VCaP (cell line): Measurements from ENCODE around the gene CYP2C8.

Experiments used
- H3K27ac ChIP-seq: fragments of 450-650 bp; 2 replicates; pipeline ENCODE4 v1.5.1; 2017
- CTCF ChIP-seq: fragments of 450-650 bp; conservative IDR thresholded peaks from 2 replicates; pipeline ENCODE4 v1.5.1; 2017; ENCODE audit warnings: mild to moderate bottlenecking, moderate library complexity

The CYP2C8 gene

DNA sequence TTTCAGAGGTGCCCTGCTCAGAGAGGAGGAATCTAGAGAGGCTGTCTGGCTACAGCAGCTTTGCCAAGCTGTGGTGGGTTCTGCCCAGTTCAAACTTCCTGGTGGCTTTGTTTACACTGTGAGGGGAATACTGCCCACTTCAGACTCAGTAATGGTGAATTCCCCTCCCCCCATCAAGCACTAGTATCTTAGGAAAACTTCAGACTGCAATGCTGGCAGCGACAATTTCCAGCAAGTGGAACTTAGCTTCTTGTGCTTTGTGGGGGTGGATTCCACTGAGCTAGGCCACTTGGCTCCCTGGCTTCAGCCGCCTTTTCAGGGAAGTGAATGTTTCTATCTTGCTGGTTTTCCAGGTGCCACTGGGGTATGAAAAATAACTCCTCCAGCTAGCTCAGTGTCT, 42.8 kb downstream of the CYP2C8 start:
- TF ChIP-seq CTCF, result no peak
- no peak overlapping the region for H3K27ac ChIP-seq

DNA sequence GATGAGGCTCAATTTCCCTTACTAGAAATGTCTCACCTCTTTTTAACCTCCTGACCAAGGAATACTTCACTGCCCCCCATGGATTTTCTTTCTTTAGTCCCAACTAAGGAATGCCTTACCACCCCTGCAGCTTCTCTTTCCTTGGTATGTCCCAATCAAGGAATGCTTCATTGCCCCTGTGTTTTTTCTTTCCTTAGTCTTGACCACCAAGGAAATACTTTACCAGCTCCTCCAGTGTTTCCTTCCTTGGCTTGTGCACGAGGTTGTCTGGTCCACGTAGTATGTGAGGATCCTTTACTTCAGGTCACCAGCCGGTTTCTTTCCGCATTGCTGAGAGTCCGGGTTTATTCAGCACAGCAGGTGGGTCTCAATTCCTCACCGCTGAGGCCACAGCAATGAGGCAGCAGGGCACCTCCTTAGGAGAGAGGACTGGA, 71.5 kb downstream of the CYP2C8 start:
- H3K27ac ChIP-seq, result no peak overlapping the region
- TF ChIP-seq CTCF, result no peak

GRCh38 chr10:94992811-94993210, 76.5 kb downstream of the CYP2C8 start:
- TF ChIP-seq CTCF, result no peak
- no peak overlapping the region for H3K27ac ChIP-seq

DNA sequence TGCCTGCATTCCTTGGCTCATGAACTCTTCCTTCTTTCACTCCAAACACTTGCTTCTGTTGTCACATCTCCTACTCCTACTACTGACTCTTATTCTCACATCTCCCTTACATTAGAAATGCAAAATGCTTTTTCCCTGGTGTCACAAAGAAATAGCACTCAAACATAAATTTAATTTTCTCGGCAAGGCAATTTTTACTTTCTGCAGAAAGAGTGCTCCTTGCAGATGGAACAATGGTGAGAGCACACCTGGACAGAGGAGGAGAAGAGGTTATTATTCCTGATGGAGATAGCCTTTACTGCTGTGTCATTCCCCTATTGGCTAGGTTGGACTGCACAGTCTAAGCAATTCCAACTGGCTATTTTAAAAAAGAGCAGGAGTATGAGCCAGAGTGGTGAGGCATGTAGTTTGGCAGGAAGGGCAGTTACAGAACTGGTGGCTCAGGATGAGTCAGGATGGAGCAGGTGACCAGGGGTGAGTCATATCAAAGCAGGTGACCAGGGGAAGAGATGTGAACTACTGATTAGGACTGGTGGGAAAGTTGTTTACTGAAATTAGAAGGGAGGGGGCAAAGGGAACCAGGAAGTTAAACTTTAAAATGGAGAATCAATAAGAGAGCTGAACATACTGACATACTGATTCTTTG, 77.9 kb downstream of the CYP2C8 start:
- no peak overlapping the region for H3K27ac ChIP-seq
- no peak for TF ChIP-seq CTCF

- H3K27ac ChIP-seq, result no peak overlapping the region
- TF ChIP-seq CTCF, result no peak
Observed at GRCh38 chr10:94989192-94989591, 80.1 kb downstream of the CYP2C8 start.
